DOHH2 (cell line): Measurements from ENCODE around the gene SPATA19.

Experiments used
- CTCF ChIP-seq: fragments of 200-600 bp; sonication (generic); IDR thresholded peaks from one replicate; pipeline ENCODE4 v1.5.1; 2014; ENCODE audit warnings: antibody characterized with exemption, mild to moderate bottlenecking, low read depth, low read length; ENCODE audit not compliant: poor library complexity, severe bottlenecking
- EZH2phosphoT487 ChIP-seq: fragments of 200-600 bp; sonication (generic); IDR thresholded peaks from 2 replicates; pipeline ENCODE4 v1.6.1; 2017; ENCODE audit warnings: borderline replicate concordance, mild to moderate bottlenecking, antibody characterized with exemption, low read length, moderate library complexity, mixed read lengths

DNA sequence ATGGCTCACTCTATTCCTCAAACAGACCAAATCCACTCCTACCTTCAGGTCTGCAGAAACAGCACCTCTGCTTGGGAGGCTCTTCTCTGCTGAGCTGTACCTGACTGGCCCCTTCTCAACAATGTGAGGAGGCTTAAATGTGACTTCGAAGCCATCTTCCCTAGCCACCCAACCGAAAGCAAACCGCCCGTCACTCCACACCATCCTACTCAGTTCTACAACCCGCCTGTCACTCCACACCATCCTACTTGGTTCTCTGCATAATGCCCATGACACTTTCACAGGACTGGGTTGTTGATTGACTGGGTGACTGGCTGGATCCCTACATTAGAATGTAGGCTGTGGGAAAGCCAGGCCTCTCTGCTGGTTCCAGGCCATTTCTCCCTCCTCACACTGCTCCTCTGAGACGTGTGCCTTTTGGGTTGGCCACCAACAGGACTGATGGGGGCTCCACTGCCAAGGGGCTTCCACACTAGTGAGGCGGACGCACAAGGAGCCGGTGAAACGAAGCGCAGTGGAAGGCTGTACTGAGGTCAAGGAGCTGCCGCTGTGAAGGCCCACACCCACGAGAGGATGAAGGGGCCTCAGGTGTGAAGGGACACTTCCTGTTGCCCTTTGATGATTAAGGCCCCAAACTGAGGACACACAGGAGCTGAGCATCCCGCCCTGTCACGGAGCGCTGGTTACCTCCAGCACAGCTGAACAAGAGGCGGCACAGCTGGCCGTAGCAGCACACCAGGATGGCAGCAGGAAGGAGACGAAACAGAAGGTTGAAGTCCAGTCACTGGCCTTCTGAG is 47.5 kb upstream of the SPATA19 start:
- TF ChIP-seq EZH2phosphoT487, result no peak
- no peak for TF ChIP-seq CTCF
